H9 (cell line): Measurements from ENCODE around the gene FAM13B. TPM values are rescaled to one million over a fixed set of nuclear protein-coding genes. Genes with fewer than 3 reads are reported as not detected.

Source experiments
- DNase-seq: peaks from one replicate; pipeline ENCODE4 v3.0.0-alpha.2; 2017
- H2AFZ ChIP-seq: one replicate; pipeline ENCODE4 v1.6.1; 2013; ENCODE audit warnings: mild to moderate bottlenecking, low read length, control low read depth, moderate library complexity
- H2AK5ac ChIP-seq: 2 replicates; pipeline ENCODE4 v1.6.1; 2013; ENCODE audit warnings: low read length, control low read depth, mixed read lengths; ENCODE audit not compliant: insufficient read length
- H2BK120ac ChIP-seq: one replicate; pipeline ENCODE4 v1.6.1; 2013; ENCODE audit warnings: low read depth, mild to moderate bottlenecking, low read length, control low read depth, inconsistent platforms; ENCODE audit not compliant: poor library complexity, severe bottlenecking
- H2BK12ac ChIP-seq: 2 replicates; pipeline ENCODE4 v1.6.1; 2013; ENCODE audit warnings: low read length, control low read depth, mixed read lengths, low read depth; ENCODE audit not compliant: insufficient read length
- H2BK15ac ChIP-seq: 2 replicates; pipeline ENCODE4 v1.6.1; 2013; ENCODE audit warnings: low read depth, low read length, control low read depth
- H2BK20ac ChIP-seq: one replicate; pipeline ENCODE4 v1.6.1; 2013; ENCODE audit warnings: low read depth, mild to moderate bottlenecking, low read length, control low read depth, inconsistent platforms; ENCODE audit not compliant: poor library complexity, severe bottlenecking
- H2BK5ac ChIP-seq: 2 replicates; pipeline ENCODE4 v1.6.1; 2013; ENCODE audit warnings: low read length, control low read depth, mixed read lengths; ENCODE audit not compliant: insufficient read length
- H3K14ac ChIP-seq: 2 replicates; pipeline ENCODE4 v1.6.1; 2013; ENCODE audit warnings: low read length, control low read depth; ENCODE audit not compliant: insufficient read depth
- H3K18ac ChIP-seq: 2 replicates; pipeline ENCODE4 v1.6.1; 2013; ENCODE audit warnings: low read depth, mild to moderate bottlenecking, mixed read lengths, low read length, control low read depth; ENCODE audit not compliant: insufficient read length
- H3K23ac ChIP-seq: 2 replicates; pipeline ENCODE4 v1.6.1; 2013; ENCODE audit warnings: low read length, control low read depth, mixed read lengths, low read depth; ENCODE audit not compliant: insufficient read length
- H3K23me2 ChIP-seq: 2 replicates; pipeline ENCODE4 v1.6.1; 2013; ENCODE audit warnings: low read depth, mild to moderate bottlenecking, mixed read lengths, low read length, control low read depth; ENCODE audit not compliant: insufficient read length, poor library complexity, severe bottlenecking
- H3K27ac ChIP-seq: 2 replicates; pipeline ENCODE4 v1.5.1; 2013; ENCODE audit warnings: low read length, control low read depth, mixed read lengths, low read depth; ENCODE audit not compliant: insufficient read length
- H3K27me3 ChIP-seq: 2 replicates; pipeline ENCODE4 v1.6.1; 2013; ENCODE audit warnings: low read length, control low read depth, inconsistent platforms; ENCODE audit not compliant: insufficient read depth
- H3K4ac ChIP-seq: 2 replicates; pipeline ENCODE4 v1.6.1; 2013; ENCODE audit warnings: low read depth, mild to moderate bottlenecking, control low read depth, inconsistent platforms, low read length, moderate library complexity
- H3K4me1 ChIP-seq: 2 replicates; pipeline ENCODE4 v1.6.1; 2013; ENCODE audit warnings: low read length, control low read depth, inconsistent platforms; ENCODE audit not compliant: insufficient read depth
- H3K4me2 ChIP-seq: 2 replicates; pipeline ENCODE4 v1.6.1; 2013; ENCODE audit warnings: low read length, control low read depth, mixed read lengths; ENCODE audit not compliant: insufficient read length, insufficient read depth
- H3K56ac ChIP-seq: 2 replicates; pipeline ENCODE4 v1.6.1; 2013; ENCODE audit warnings: low read depth, mild to moderate bottlenecking, mixed read lengths, low read length, control low read depth; ENCODE audit not compliant: insufficient read length
- H3K79me1 ChIP-seq: 2 replicates; pipeline ENCODE4 v1.6.1; 2013; ENCODE audit warnings: low read depth, mild to moderate bottlenecking, moderate library complexity, low read length, control low read depth, inconsistent platforms; ENCODE audit not compliant: insufficient read depth, poor library complexity, severe bottlenecking
- H3K79me2 ChIP-seq: 2 replicates; pipeline ENCODE4 v1.6.1; 2013; ENCODE audit warnings: low read length, control low read depth, inconsistent platforms; ENCODE audit not compliant: insufficient read depth
- H3K9ac ChIP-seq: 2 replicates; pipeline ENCODE4 v1.6.1; 2013; ENCODE audit warnings: low read length, control low read depth, mixed read lengths; ENCODE audit not compliant: insufficient read length; ENCODE audit errors: extremely low read depth
- H3K9me3 ChIP-seq: one replicate; pipeline ENCODE4 v1.6.1; 2013; ENCODE audit warnings: low read depth, low read length, inconsistent platforms; ENCODE audit not compliant: control insufficient read depth
- H3T11ph ChIP-seq: one replicate; pipeline ENCODE4 v1.6.1; 2013; ENCODE audit warnings: mild to moderate bottlenecking, low read length, control low read depth, inconsistent platforms
- H4K20me1 ChIP-seq: one replicate; pipeline ENCODE4 v1.6.1; 2013; ENCODE audit not compliant: control insufficient read depth, insufficient read length, insufficient read depth
- H4K5ac ChIP-seq: 2 replicates; pipeline ENCODE4 v1.6.1; 2013; ENCODE audit warnings: low read depth, mild to moderate bottlenecking, mixed read lengths, low read length, control low read depth; ENCODE audit not compliant: insufficient read length
- H4K8ac ChIP-seq: replicated peaks from 2 replicates; pipeline ENCODE4 v1.6.1; 2013; ENCODE audit warnings: low read length, control low read depth, mixed read lengths, low read depth; ENCODE audit not compliant: insufficient read length
- H4K91ac ChIP-seq: 2 replicates; pipeline ENCODE4 v1.6.1; 2013; ENCODE audit warnings: low read depth, mild to moderate bottlenecking, moderate library complexity, mixed read lengths, low read length, control low read depth; ENCODE audit not compliant: insufficient read length
- H3K27ac Mint-ChIP-seq, 3 experiments: 2 replicates in 2 of 3; 3 replicates in 1 of 3; pipeline ENCODE4 v1.8.0; 2020 to 2021; ENCODE audit warnings: mixed read lengths in 3 of 3, mild to moderate bottlenecking in 1 of 3, moderate library complexity in 1 of 3
- H3K27me3 Mint-ChIP-seq: 2 replicates; pipeline ENCODE4 v1.8.0; 2021; ENCODE audit warnings: low read depth, mild to moderate bottlenecking, moderate library complexity, mixed read lengths
- H3K36me3 Mint-ChIP-seq, 3 experiments: 2 replicates in 2 of 3; 3 replicates in 1 of 3; pipeline ENCODE4 v1.8.0; 2020 to 2021; ENCODE audit warnings: low read depth in 3 of 3, mixed read lengths in 3 of 3; ENCODE audit not compliant: insufficient read depth in 1 of 3
- H3K4me1 Mint-ChIP-seq, 2 experiments: 2 replicates each; pipeline ENCODE4 v1.8.0; 2020; ENCODE audit warnings: mixed read lengths in 2 of 2
- H3K4me3 Mint-ChIP-seq, 2 experiments: 2 replicates in 1 of 2; 3 replicates in 1 of 2; pipeline ENCODE4 v1.8.0; 2020 to 2021; ENCODE audit warnings: mild to moderate bottlenecking in 2 of 2, mixed read lengths in 2 of 2, moderate library complexity in 1 of 2
- H3K9me3 Mint-ChIP-seq, 2 experiments: 2 replicates in 1 of 2; 3 replicates in 1 of 2; pipeline ENCODE4 v1.8.0; 2020; ENCODE audit warnings: mild to moderate bottlenecking in 2 of 2, mixed read lengths in 2 of 2, moderate library complexity in 1 of 2
- CTCF ChIP-seq: fragments of 200-600 bp; sonication (generic); conservative IDR thresholded peaks from 3 replicates; pipeline ENCODE4 v1.8.0; 2021; ENCODE audit warnings: antibody characterized with exemption, mild to moderate bottlenecking
- WGBS: extraction: QIAGEN DNeasy Blood & Tissue Kit; methylation state at CpG from one replicate; pipeline ENCODE4 v1.1.7; 2013; ENCODE audit warnings: missing lambda C conversion rate, low lambda C conversion rate, mixed read lengths; ENCODE audit not compliant: insufficient read length; ENCODE audit errors: extremely low coverage; 5-methylcytosine and 5-hydroxymethylcytosine counted together
- total RNA-seq: library from RNA; stranded (reverse); gene quantifications from 2 replicates; pipeline ENCODE4 v1.2.1, GENCODE V29; 2021

Gene FAM13B
- total RNA-seq, 1 experiment from 2014 or later: 23.0 TPM

- Mint-ChIP-seq H3K36me3 (peaks cover under 1 to 22% (median 6%) of the 10 kb centered on the region in 3 experiments; a peak in 6 of 7 replicates), H3K27me3 (no peaks in the 10 kb centered on the region), H3K4me3 (no peak overlapping the region), H3K27ac (no peak overlapping the region; a peak in 1 of 7 replicates), H3K9me3 (no peaks in the 10 kb centered on the region), H3K4me1 (peaks cover 24 to 34% of the 10 kb centered on the region in 2 experiments)
- Histone ChIP-seq H4K5ac (no peak overlapping the region), H3K18ac (no peak overlapping the region), H3K56ac (no peak overlapping the region), H2BK20ac (no peak overlapping the region), H2BK120ac (no peak overlapping the region), H3K4ac (no peak overlapping the region), H4K8ac (no peak overlapping the region), H2BK5ac (no peak overlapping the region), H2BK15ac (no peak overlapping the region), H3K14ac (no peak overlapping the region), H2AFZ (no peak overlapping the region), H4K91ac (no peak overlapping the region), H2AK5ac (no peak overlapping the region), H3K27ac (no peak overlapping the region), H4K20me1 (no peaks in the 10 kb centered on the region), H3K27me3 (no peaks in the 10 kb centered on the region), H3K9ac (no peak overlapping the region), H3T11ph (no peak overlapping the region), H3K4me2 (no peak overlapping the region), H3K23ac (no peak overlapping the region), H3K23me2 (no peaks in the 10 kb centered on the region), H2BK12ac (no peak overlapping the region), H3K79me2 (peaks cover 51% of the 10 kb centered on the region; the same call in 1 of the 2 replicates), H3K79me1 (peaks cover 4% of the 10 kb centered on the region), H3K4me1 (peaks cover 2% of the 10 kb centered on the region; the same call in 1 of the 2 replicates), H3K9me3 (no peaks in the 10 kb centered on the region)
- TF ChIP-seq CTCF: no peak
- DNase-seq: no peak
- WGBS: no CpG with 5 or more reads among the region's 1 CpG
Measured at GRCh38 chr5:138025285-138025684, 7.6 kb downstream of the FAM13B start.
